GM12801 (cell line): Measurements from ENCODE around the gene ZNF345.

Experiments used
- TF ChIP-seq, protein P1 (sequence below): IDR thresholded peaks from one replicate; pipeline ENCODE4 v1.5.1; 2011; ENCODE audit warnings: control low read depth; ENCODE audit not compliant: insufficient read length; ENCODE audit errors: extremely low read depth

Gene ZNF345

DNA sequence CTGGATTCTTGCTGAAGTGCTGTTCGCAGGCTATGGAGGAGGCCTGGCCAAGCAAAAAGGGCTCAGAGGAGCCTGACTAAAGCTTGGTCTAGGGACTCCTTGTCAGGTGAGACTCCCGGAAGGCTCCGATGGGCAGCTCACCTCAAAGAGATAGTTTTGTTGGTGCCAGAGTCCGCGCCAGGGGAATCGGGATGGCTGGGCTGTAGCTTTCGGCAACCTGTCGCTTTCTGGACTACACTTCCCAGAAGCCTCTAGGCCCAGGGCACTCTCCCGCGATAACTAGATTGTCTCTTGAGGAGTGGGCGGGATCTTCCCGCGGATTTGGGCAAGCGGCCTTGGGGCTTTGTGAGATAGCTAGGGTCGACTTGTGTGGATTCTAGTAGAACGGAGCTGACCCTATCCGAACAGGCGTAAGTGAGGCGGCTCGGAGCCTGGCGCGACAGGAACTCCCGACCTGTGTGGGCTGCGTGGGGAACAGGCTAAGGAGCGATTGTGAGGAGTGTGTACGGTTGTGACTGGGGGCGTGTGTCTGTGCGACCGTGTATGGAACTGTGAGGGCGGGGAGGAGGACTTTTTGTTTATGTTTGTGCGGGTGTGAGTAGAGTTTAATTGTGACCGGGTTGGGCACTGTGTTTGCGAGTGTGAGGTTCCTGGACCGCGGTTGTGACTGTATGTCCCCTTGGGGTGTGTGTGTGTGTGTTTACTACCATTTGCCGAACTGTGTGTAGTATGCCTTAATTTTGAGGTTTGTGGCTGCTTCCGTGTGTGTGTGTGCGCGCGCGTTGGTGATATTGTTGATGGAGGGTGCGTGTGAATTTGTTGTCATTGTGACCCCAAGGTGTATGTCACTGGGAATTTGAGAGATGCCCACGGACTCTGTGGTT is at the start of gene ZNF345:
Gene ZNF345 (plus strand): TSS at position 318 of the 884 bp plus-strand sequence. CDS start 25,955 bp downstream, outside the sequence.
- TF ChIP-seq, protein P1, sequence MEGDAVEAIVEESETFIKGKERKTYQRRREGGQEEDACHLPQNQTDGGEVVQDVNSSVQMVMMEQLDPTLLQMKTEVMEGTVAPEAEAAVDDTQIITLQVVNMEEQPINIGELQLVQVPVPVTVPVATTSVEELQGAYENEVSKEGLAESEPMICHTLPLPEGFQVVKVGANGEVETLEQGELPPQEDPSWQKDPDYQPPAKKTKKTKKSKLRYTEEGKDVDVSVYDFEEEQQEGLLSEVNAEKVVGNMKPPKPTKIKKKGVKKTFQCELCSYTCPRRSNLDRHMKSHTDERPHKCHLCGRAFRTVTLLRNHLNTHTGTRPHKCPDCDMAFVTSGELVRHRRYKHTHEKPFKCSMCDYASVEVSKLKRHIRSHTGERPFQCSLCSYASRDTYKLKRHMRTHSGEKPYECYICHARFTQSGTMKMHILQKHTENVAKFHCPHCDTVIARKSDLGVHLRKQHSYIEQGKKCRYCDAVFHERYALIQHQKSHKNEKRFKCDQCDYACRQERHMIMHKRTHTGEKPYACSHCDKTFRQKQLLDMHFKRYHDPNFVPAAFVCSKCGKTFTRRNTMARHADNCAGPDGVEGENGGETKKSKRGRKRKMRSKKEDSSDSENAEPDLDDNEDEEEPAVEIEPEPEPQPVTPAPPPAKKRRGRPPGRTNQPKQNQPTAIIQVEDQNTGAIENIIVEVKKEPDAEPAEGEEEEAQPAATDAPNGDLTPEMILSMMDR: no peak

DNA sequence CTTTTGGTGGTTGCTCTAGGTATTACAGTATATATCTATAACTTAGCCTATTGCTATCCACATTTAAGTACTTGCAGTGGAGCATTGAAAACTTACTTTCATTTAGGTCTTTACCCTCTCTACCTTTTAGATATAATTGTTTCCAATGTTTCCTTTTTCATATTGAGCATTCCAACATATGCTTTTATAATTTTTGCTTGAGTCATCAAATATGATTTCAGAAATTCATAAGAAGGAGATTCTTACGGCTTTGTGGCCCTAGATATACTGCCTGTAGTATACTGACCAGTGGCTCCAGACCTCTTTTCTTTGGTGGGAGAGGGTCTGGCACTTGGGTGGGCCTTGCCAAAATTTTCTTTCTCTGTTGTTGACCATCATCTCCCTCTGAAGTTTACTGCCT is 45.3 kb upstream of the ZNF345 start:
- TF ChIP-seq, protein P1: no peak

DNA sequence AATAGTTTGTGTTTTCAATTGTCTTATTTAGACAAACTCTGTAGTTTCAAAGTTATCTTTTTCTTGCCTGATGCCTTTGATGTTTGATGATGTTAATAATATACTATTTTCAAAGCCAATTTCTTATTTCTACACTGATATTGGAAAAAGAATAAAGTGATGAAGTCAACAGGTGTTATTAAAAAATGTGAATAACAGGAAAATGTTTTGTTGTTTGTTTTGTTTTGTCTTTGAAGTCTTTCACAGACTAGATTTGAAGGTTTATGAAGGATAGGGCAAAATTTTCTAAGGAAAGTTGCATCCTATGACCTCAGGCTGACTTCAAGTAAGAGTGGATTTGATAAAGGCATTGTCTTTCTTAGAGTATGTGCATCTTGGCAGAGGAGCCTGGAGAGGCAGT is 43.6 kb upstream of the ZNF345 start:
- TF ChIP-seq, protein P1: no peak

DNA sequence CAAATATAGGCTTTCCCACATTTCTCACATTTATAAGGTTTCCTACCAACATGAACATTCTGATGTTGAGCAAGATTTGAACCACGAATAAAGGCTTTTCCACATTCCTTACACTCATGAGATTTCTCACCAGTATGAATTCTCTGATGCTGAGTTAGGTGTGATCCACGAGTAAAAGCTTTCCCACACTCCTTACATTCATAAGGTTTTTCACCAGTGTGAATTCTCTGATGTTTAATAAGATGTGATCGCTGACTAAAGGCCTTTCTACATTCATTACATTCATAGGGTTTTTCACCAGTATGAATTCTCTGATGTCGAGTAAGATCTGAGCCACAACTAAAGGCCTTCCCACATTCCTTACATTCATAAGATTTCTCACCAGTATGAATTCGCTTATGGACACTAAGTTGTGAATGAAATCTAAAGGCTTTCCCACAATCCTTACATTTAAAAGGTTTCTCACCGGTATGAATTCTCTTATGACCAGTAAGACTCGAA is 31.5 kb upstream of the ZNF345 start:
- TF ChIP-seq, protein P1: no peak

DNA sequence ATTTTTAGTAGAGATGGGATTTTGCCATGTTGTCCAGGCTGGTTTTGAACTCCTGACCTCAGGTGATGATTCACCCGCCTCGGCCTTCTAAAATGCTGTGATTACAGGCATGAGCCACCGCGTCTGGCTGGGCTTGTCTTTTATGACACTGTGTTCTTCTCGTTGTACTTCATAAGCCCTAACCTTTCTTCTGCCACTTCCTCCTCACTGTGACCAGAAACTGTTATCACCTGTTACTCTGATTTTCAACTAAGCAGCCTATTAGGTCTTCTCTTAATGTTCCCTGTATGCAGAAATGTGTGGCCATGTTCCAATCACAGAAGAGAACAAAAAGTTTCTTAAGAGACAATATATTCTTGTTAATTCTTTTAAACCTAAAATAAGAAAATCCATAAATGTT is 28.9 kb upstream of the ZNF345 start:
- TF ChIP-seq, protein P1: no peak

DNA sequence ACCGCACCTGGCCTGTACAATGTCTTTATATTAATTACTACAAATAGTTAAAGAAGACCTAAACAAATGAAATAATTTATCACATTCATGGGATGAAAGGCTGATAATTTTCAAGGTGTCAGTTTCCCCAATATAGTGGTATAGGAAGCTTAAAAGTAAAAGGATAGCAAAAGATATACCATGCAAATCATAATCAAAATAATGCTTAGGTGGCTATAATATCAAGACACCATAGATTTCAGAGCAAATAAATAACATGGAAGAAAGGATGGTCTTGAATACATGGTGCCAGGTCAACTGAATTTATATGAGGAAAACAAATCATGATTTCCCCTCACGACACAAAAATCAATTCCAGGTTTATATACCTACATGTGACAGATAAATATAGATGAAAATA is 17.2 kb upstream of the ZNF345 start:
- TF ChIP-seq, protein P1: no peak

DNA sequence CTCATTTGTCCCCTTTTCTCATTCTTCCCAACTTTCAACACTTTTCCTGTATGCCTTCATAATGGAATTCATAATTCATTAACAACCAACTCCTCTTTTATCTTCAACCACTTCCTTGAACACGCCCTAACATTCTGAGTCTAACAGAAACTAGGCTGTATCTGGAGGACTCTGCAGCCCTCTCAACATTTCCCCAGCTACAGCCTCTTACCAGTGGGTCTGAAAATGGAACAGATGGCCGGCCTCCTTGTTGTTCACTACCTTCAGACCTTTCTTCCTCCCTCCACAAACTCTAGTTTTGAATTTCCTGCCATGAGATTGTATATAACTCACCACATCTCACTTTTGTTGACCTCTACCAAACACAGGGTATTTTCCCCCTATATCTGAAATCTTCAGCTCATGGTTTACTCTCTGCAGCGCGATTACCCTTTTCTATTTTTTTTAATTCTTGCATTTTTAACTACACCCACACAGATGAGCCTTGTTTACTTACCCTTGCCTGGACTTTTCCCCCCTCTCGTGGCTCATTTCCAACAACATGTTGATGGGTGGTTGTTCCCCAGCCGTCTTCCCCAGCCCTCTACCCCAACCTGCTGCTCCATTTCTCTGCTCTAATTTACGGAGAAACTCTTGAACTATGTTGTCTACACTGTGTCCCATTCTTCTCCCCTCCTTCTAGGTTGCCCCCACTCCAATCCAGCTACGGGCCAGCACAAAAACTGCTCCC is 13.3 kb upstream of the ZNF345 start:
- TF ChIP-seq, protein P1: no peak
